Smooth muscle cell of the umbilical artery (primary cell): Measurements from ENCODE around the gene KBTBD7. TPM values are rescaled to one million over a fixed set of nuclear protein-coding genes. Genes with fewer than 3 reads are reported as not detected.

Experiments used
- total RNA-seq: library from RNA; depleted of rRNA; stranded (reverse); fragments of >200 nt; gene quantifications from 2 replicates; pipeline ENCODE4 v1.2.3, GENCODE V29; 2014

Gene KBTBD7
- 3.9 and 7.1 TPM in 2 replicates for total RNA-seq

DNA sequence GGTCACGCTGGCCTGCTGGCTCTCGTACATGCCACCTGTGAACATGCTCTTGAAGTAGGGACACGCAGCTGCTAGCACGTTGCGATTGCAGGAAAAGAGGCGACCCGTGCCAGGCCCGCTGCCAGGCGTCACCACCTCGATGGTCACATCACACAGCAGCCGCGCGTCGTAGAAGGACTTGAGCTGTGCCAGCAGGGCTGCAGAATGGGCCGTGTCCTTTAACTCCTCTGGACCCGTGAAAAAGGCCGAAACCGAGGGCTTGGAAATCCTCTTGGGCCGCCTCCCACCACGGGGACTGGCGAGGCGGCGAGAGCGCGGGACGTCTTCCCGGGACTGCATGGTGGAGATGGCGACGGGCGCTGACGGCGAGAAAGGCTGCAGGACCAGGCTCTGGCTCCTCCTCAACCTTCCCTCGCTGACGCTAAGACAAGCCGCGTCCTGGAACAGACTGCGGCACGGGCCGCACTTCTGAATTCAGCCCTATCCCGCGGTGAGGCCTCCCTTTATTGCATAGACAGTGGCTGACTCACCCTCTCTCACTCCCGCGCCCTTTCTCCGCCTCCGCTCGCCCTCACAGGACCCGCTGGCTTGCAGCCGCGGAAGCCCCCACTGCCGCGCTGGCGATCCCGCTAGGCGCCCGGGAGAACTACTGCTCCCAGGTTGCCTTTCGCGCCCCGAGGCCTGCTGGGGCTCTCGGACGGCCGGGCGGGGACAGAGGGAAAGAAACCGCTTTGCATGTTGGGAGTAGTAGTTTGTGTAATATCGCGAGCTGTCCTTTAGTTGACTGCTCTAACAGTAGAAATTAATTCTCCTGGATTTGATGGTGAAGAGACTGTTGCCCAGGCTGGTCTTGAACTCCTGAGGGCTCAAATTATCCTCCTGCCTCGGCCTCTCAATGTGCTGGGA lies at the start of gene KBTBD7:
KBTBD7 (minus strand) TSS at position 651 of the 906 bp plus-strand sequence; CDS start at position 339, 312 bp downstream.

Other genes with a start within 250 kb of the KBTBD7 start
- gene ELF1, start 175.3 kb downstream of the KBTBD7 start, total RNA-seq, result 38.7 and 41.6 TPM in 2 replicates
- gene WBP4, start 133.1 kb downstream of the KBTBD7 start, total RNA-seq, result 8.6 and 11.8 TPM in 2 replicates
- gene KBTBD6, start 61.8 kb downstream of the KBTBD7 start, total RNA-seq, result 8.7 and 8.9 TPM in 2 replicates
- gene MTRF1, start 69.0 kb upstream of the KBTBD7 start, total RNA-seq, result 10.8 and 13.4 TPM in 2 replicates
- gene NAA16, start 116.7 kb upstream of the KBTBD7 start, total RNA-seq, result 8.3 and 10.8 TPM in 2 replicates